Measurements from ENCODE around the gene HDAC4.

Gene HDAC4

DNA sequence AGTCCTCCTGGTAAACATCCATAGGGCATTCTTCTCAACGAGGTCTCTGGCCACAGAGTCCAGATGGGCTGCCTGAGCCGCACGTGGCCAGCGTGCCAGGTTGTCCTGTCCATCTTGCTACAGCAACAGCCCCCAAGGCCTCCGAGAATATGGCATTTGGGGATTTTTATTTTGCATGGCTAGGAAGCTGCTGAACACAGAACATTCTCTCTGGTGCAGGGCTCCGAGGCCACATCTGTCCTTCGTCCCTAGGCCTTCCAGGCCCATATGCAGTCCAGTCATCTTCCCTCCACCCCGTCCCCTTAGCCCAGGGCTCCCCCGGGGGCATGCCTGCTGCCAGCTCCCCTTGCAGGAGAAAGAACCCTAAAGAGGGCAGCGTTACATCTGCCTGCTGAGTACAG is 2.3 kb downstream of the HDAC4 start:
- no peak for DNase-seq (ENCODE audit: low read depth in 3 of 3, low spot score in 1 of 3)

DNA sequence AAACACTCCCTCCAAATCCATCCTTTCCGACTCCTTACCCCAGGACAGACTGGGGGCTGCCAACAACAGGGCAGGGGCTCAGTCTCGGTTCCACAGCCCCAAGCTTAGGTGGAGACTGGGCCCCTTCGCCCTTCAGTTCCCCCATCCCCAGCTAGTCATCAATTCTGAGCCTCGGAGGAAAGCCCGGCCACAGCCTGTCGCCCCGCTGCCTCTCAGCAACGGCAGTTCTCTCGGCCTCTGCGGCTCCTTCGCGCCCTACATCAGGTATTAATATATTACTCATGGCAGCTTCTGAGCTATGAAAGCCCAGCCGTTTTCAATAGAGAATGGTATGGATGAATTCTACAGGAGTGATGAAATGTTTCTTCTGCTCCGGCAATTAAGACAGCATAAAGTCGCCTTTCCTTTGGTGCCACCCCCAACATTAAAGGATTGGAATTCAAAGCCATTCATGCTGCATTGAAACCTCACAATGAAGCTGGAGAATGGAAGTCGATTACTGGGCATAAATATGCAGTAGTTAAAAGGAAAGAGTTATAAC is 2.8 kb downstream of the HDAC4 start:
- DNase-seq (ENCODE audit: low read depth in 3 of 3, low spot score in 1 of 3): no peak

DNA sequence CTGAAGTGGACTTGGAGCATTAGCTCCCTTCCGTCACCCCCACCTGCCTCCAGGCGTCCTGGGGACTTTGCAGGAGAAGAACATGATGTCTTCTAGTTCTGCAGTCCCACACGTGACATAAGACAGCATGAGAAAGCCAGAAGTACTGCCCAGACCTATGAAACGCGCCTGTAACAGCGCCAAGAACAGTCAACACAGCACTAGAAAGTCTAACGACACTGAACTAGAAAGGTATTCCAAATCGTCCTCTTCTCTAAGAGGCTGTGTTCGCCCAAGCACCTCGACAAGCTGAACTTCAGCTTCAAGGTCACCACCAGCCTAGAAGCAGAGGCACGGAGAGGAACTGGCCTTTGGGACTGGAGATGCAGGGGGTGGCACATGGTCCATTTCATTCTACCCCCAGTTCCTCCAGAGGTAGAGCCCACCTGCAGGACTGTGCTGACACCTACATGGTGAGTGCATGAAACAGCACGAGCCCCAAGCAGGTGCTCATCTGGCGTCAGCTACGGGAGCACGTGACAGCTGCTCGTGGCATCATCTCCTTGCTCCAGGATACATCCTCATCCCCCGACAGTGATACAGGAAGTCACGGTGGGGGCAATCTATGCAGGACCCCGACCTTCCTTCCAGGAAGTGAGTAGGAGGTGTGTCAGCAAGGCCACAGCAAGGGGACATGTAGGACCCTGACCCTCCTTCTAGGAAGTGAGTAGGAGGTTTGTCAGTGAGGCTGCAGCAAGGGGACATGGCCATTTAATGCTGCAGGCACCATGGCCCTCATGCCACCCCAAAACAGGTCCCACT is 3.7 kb downstream of the HDAC4 start:
- DNase-seq (ENCODE audit: low read depth in 3 of 3, low spot score in 1 of 3): no peak

DNA sequence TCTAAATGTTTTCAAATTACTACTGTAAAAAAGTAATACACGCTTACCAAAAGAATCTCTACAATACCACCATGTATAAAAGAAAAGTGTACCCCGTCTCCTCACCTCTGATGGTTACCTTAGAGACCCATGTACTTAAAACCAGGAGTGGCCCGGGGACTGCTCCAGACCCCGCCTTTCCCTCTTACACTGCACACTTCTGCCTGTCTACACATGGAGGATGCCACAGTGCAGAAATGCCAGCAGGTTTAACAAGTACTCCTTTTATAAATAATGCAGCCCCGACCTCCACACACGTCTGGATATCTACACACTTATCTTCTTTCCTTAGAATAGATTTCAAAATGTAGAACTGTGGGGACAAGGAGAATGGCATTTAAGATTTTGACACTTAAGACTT is 5.3 kb downstream of the HDAC4 start:
- no peak for DNase-seq (ENCODE audit: low read depth in 3 of 3, low spot score in 1 of 3)

DNA sequence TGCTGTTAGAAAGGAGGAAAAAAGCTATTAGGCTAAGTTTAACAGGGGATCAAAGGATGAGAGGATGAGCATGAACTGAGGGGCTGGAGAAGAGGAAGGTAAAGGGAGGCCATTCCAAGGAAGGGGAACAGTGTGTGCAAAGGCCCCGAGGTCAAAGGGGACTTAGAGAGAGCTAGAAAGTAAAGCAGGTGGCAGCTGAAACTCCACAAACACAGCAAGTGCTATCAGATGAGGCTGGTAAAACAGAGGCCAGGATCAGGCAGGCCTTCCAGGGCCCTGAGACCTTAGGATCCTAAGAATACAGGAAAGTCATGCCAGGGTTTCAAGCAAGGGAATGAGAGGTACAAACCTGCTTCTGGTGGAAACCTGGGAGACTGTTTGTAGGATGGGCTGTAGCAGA is 5.8 kb downstream of the HDAC4 start:
- no peak for DNase-seq (ENCODE audit: low read depth in 3 of 3, low spot score in 1 of 3)

DNA sequence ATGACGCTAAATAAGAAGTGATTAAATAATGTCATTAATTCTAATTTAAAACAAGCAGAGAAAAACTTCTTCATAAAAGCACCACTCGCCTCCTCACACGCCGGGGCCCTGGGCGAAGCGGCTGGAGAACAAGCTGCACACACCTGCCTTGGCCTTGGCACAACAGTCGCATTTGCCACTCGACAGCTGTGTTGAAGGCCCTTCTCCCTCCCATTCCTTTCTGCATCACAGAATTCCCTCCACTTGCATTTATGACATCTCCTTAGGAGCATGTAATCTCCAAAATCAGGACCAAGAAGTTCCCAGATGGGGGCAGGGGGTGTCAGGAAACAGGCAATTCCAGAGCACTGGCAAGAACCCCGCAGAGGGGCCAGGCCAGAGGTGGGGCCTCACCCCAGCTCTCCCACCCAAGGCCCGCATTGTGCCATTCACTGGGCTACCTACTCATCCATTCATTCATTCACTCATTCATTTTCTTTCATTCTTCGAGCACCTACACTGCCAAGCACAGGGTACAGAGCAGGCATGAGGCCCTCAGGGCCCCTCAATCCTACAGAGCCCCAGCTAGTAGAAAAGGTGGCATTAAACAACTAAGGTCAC is 6.4 kb downstream of the HDAC4 start:
- DNase-seq (ENCODE audit: low read depth in 3 of 3, low spot score in 1 of 3): no peak

DNA sequence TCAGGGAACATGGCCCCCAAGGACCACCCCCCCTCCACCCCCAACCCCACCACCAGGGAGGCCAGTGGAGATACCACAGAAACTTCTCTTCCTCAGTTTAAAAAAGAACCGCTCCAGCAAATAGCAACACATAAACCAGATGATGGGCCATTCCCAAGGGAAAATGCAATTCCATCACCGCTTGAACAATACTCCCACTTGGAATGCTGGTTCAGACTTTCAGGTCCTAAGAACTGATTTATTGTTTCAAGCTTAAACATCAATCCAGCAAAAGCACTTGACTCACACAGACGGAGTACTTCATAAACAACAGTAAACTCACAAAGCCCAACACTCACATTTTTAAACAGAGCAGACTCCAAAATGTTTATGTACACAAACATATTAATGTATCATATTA is 6.9 kb downstream of the HDAC4 start:
- DNase-seq (ENCODE audit: low read depth in 3 of 3, low spot score in 1 of 3): no peak

DNA sequence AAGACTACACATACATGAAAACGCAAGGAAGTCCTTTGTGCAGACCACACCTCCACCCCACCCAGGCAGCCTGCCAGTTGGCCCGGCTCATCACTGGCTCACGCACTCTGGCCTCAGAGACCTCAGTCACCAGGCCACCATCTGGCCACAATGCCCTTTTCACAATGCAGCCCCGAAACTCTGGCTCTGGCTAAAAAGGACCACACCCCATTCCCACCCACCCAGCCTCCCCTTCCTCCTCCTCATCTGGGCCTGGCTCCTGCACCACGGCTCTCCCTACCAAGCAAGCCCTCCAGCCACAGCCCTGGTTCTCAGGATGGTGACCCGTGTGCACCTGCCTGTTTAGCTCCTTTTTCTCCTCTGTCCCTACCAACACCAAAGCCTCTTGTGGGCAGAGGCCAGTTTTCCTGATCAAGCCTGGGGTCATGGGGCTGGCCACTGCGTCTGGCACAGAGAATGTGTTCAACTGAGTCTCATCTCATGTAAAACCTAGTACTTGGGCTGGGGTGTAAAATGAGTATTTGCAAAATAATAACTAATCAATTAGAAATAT is 7.4 kb downstream of the HDAC4 start:
- DNase-seq (ENCODE audit: low read depth in 3 of 3, low spot score in 1 of 3): no peak

DNA sequence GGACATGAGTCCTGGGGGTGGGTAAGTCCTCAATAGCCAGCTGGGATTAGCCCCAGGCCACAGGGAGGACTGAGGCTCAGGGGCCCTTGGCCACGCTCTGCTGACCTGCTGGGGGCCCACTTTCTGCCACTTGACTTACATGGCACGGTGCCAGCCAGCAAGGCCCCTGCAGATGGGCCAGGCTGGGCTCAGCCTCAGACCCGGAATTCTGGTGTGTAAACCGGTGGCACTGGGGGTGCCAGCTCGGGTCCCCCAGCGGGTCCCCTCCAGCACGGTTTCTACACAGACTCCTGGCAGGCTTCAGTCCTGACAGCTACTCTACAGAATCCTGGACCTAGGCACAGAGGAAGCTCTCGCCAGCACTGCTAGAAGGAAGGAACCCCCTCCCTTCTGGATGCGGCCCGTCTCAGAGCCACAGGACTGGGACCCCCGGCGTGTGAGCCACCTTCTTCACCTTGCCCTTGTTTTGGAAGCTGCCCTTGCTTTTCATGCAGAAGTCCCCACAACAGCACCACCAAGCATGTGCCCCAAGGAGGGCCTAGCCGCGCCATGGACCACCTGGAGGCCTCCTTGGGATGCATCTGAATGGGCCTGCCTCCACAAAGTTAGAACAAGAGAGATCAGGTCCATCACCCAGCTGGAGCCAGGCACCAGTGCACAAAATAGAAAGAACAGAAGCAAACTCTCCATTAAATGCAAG is 8.0 kb downstream of the HDAC4 start:
- DNase-seq (ENCODE audit: low read depth in 3 of 3, low spot score in 1 of 3): no peak

DNA sequence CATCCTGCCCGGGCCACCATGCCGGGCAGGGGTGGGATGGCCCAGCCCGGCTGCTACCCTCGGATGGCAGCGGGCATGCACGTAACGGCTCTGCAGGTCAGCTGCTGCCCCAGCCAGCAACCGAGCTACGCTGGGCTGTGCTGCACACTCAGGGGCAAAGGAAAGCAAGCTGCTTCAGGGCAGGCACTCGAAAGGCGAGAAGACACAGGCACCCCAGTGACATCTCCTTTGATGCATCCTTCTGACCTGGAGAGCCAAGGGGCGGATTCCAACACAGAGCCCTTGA is 8.8 kb downstream of the HDAC4 start:
- DNase-seq (ENCODE audit: low read depth in 3 of 3, low spot score in 1 of 3): no peak

DNA sequence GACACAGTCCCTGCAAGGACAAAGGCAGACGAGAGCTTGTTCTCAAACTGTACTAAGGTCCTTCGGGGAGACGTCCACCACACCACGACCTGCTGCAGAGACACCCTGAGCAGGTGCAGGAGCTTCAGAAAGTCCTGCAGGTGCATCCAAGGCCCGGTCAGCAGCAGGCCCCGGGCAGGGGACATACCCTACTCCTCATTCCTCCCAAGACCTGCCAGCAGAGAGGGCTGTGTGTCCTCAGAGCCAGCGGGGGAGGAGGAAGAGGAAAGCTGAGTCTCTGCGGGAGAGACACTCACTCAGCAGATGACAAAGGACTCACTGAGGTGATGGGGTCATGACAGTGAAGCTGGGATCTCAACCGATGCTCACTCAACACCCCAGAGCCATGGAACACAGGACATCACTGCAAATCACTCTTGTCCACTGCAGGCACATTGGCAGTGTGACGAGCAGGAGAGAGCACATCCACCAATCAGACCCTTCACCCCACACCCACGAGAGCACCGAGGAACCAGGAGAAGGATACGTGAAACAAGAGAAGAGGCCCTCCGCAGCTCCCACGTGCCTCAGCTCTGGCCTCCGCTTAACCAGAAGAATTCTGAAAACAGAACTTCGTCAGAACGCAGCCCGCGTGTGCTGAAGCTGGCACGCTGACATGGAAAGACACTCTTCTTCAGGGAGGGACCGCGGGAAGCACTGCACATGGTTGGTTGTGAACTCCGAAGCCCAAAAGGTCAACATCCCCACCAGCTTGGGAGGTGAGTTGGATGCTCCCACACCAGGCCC is 9.3 kb downstream of the HDAC4 start:
- no peak for DNase-seq (ENCODE audit: low read depth in 3 of 3, low spot score in 1 of 3)

DNA sequence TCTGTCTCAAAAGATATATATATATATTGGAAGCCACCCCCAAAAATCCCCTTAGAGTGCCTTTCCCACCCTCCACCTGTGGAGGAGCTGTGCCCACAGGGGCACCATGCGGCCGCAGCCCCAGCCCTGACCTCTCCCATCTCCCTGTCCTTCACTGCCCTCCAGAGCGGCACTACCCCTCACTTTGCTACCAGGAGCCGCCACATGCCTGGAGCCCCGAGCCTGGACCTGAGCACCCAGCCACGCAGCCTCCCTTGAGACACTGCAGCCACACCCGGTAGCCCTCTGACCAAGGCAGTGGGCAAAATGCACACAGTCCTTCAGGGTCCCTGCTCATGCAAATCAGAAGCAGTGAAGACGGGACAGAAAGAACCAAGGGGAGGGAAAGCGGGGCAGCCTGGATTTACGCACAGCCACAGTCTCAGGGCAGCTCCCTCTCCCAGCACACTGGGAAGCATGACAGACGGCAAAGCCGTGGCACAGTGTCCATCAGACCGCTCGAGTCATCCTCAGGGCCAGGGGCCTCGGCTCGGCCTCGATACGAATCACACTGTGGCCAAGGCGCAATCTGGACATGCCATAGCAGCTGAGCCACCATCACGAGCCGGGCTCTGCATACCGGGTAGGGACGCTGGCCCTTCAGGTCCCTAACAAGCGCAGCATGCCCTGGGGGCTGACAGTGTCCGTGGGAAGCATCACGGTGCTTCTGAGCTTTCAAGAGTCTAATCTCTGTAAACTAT is 10.1 kb downstream of the HDAC4 start:
- no peak for DNase-seq (ENCODE audit: low read depth in 3 of 3, low spot score in 1 of 3)

DNA sequence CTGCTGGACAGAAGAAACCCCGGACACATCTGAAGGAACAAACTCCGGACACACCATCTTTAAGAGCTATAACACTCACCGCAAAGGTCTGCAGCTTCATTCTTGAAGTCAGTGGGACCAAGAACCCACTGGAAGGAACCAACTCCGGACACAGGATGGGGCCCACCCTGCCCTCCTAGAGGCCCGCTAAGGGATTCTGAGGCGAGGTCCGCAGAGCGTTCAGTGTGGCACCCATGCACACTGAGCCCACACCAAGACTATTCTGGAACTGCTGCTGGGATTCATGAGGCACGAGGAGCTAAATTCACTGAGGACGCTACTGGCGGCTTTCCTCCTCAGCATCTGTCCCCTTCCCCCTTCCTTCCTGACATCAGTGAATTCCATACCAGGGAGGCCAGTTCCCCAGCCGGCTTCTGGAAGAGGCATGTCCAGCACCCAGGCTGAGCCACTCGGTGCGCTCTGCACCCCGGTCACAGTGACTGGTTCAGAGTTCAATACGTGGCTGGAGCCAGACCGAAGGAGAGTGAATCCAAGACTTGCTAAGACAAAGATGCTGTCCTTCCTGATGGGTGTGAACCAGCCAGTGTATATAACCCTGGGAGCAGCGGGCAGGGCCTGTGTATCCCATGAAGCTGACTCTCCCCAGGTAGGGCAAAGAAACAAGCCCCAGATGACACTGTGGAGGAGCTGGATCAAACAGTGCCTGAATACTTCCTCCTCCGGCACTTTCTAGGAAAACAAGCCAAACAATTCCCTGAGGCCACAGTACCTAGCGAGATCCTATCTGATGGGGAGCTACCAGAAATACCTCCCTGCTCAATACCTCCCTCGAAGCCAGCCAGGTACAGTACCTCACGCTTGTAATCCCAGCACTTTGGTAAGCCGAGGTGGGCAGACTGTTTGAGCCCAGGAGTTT is 11.1 kb downstream of the HDAC4 start:
- no peak for DNase-seq (ENCODE audit: low read depth in 3 of 3, low spot score in 1 of 3)

DNA sequence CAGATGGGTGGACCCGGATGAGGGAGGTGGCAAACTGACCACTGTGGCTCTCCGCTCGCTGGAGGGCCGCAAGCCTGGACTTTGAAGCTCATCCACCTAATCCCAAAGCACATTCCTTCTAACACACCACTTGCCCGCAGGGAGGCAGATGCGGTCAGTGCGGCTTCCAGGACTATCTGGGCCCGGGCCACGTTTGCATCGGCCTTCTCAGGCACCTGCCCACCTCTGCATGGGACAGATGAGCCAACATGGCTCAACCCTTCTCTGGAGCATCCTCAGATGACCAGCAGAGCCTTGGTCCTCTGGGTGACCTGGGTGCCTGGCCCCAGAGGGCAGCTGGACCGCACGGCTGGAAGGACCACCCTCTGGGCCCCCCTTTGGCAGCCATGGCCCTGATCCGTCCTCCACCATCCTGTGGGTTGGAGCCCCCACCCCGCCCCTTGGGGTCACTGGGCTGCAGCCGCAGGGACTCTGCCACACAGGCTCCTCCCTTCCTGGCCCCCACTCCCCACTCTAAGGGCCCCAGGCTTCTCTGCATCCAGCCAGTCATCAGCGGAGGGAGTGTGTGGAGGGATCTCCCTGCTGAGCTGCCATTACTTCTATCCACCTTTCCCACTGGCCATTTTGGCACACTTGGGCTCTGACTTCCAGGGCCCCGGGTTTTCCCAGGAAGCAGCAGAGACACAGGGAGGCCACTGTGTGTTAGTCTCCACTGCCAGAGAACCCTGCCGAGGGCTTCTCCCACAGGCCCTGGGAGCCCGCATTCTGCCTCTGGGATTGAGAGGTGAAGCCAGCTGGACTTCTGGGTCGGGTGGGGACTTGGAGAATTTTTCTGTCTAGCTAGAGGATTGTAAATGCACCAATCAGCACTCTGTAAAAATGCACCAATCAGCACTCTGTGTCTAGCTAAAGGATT is 12.3 kb downstream of the HDAC4 start:
- no peak for DNase-seq (ENCODE audit: low read depth in 3 of 3, low spot score in 1 of 3)

DNA sequence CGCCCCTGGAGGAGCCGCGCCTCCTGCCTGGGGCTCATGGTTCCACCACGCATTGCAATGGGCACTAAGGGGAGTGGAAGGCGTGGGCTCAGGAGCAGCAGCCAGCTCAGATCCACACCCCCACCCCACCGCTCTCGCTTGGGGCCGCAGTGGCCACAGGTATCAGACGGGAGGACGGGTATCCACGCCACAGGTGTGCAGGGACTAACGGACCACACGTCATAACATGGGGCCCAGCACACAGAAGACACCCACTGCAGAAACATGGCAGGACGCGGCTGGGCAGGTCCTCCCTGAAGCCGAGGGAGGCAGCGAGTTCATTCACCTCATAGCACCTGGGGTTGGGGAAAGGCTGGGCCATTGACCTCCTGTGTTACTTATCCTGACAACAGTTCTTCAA is 13.0 kb downstream of the HDAC4 start:
- DNase-seq (ENCODE audit: low read depth in 3 of 3, low spot score in 1 of 3): no peak

DNA sequence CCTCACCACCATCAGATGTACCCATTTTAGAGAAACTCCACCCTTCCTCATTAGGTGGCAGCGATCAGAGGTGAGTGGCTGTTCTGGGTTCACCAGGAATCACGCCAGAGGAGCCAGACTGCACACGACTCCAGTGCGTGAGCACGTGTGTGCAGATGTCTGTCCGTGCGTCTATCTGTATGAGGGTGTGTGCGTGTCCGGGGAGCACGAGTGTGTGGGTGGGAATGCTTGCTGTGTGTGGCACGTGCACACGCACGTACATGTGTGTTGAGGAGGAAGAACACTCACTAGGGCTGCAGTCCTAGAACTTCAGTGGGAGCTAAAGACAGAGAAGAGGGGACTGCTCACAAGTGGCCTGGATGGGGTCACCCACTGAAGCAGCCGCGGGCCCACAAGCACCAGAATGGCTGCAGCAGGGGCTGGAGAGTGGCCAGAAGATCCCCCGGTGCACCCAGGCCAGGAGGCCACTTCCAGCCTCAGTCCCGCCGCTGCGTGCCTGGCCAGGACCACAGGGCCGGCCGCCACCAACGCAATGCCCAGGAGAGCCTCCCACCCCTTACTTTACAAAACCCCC is 13.9 kb downstream of the HDAC4 start:
- no peak for DNase-seq (ENCODE audit: low read depth in 3 of 3, low spot score in 1 of 3)

DNA sequence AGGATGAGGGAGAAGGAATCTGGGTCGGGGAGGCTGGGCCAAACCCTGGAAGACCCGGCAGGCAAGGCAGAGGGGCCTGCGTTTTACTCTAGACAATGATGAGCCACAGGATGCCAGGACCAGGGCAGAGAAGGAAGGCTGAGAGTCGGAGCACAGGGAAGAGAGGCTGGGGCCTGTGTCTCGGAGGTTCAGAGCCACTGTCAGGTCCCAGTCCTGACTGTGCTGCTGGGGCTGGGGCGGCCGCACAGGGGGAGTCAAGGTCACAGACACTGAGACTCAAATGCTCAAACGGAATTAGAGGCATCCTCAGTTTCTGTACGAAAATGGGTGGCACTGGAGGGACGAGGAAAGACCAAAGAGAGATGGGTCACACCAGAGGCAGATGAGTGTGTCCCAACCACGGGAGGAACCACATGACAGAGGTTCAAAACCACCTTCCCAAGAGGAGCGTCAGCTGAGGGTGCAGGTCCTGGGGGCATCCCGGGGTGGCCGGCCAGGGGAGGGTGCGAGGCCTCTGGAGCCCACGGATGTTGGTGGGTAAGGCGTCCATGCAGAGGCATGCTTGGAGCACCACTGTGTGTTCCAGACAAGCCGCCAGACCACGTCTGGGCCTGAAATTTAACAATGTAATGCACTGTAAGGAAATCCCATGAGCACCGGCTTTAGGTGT is 14.7 kb downstream of the HDAC4 start:
- DNase-seq (ENCODE audit: low read depth in 3 of 3, low spot score in 1 of 3): no peak
